Gastrocnemius medialis (tissue), 4 donors: Measurements from ENCODE around the gene TNFRSF21. TPM values are rescaled to one million over a fixed set of nuclear protein-coding genes. Genes with fewer than 3 reads are reported as not detected.

Experiments used
- ATAC-seq, 2 donors: fragments of 150-250 bp; one replicate each; pipeline ENCODE4 v1.9.1; 2016
- DNase-seq, 2 donors: peaks; one replicate each; pipeline ENCODE4 v3.0.0-alpha.2; 2019
- H3K27ac ChIP-seq, 4 donors: fragments of 200-600 bp; sonication (generic); 1 replicate in 1 of 4; 2 replicates in 3 of 4; pipeline ENCODE4 v1.5.1; 2016 to 2018; ENCODE audit warnings: mild to moderate bottlenecking in 2 of 4, moderate library complexity in 1 of 4
- H3K27me3 ChIP-seq, 3 donors: fragments of 200-600 bp; sonication (generic) in 2 of 3; 1 replicate in 1 of 3; 2 replicates in 2 of 3; pipeline versions ENCODE4 v1.5.1 to v1.6.0; 2016 to 2019; ENCODE audit warnings: mild to moderate bottlenecking in 1 of 3, moderate library complexity in 1 of 3
- H3K36me3 ChIP-seq, 2 donors: fragments of 200-600 bp; sonication (generic) in 1 of 2; one replicate each; pipeline ENCODE4 v1.5.1; 2017 to 2018
- H3K4me1 ChIP-seq, 2 donors: fragments of 200-600 bp; sonication (generic) in 1 of 2; one replicate each; pipeline ENCODE4 v1.5.1; 2016 to 2017; ENCODE audit warnings: mild to moderate bottlenecking in 2 of 2
- H3K4me3 ChIP-seq, 4 donors: fragments of 200-600 bp; sonication (generic) in 3 of 4; 1 replicate in 1 of 4; 2 replicates in 3 of 4; pipeline ENCODE4 v1.5.1; 2016 to 2019; ENCODE audit warnings: mild to moderate bottlenecking in 2 of 4
- H3K9me3 ChIP-seq, 3 donors: fragments of 200-600 bp; sonication (generic) in 2 of 3; 1 replicate in 1 of 3; 2 replicates in 2 of 3; pipeline ENCODE4 v1.5.1; 2016 to 2019
- POLR2A ChIP-seq, 2 donors: fragments of 450-650 bp; IDR thresholded peaks; one replicate each; pipeline ENCODE4 v1.6.1; 2017; ENCODE audit warnings: antibody characterized with exemption in 2 of 2, mild to moderate bottlenecking in 2 of 2, moderate library complexity in 2 of 2
- in situ Hi-C, 4 donors: fragments of 200-750 bp; cut with MboI; loops; one replicate each; pipeline versions ENCODE4 v1.15.0 to v1.8.0; 2017; ENCODE audit warnings: low sequenced_read_pairs in 4 of 4
- intact Hi-C: fragments of 100-400 bp; cut with DNase I; formaldehyde crosslinking; loops from one replicate; pipeline ENCODE4 v1.15.1; 2023; ENCODE audit warnings: low total_unique reads
- total RNA-seq, 4 donors: library from RNA; depleted of rRNA; stranded (reverse); fragments of >200 nt; gene quantifications; one replicate each; pipeline versions ENCODE4 v1.1.0 to v1.2.3, GENCODE V29; 2016
- TF ChIP-seq, protein P1 (sequence below), 5 experiments: fragments of 450-650 bp in 3 of 5; fragments of 200-600 bp in 2 of 5; sonication (generic) in 2 of 5; IDR thresholded peaks in 4 of 5; conservative IDR thresholded peaks in 1 of 5; 1 replicate in 4 of 5; 2 replicates in 1 of 5; pipeline ENCODE4 v1.5.1; 2016 to 2019; ENCODE audit warnings: antibody characterized with exemption in 5 of 5, mild to moderate bottlenecking in 3 of 5, moderate library complexity in 3 of 5

The TNFRSF21 gene
- total RNA-seq, 4 donors from 2014 or later = 2.8 to 5.3 (median 3.7) TPM

DNA sequence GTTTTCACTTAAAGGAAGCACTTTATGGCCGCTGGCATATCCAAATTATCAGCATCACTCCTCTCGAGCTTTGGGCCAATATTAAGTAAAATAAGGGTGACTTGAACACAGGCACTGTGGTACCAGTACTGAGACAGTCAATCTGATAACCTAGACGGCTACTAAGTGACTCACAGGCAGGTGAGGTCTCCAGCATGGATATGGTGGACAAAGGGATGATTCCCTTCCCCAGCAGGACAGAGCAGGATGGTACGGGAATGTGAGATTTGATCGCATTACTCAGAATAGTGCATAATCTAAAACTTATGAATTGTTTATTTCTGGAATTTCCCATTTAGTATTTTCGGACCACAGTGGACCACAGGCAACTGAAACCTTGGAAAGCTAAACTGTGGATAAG is 55.7 kb downstream of the TNFRSF21 start:
- Histone ChIP-seq H3K27me3 (no peaks in the 10 kb centered on the region), H3K9me3 (no peaks in the 10 kb centered on the region), H3K4me3 (no peak overlapping the region), H3K4me1 (no peaks in the 10 kb centered on the region), H3K27ac (no peak overlapping the region), H3K36me3 (no peaks in the 10 kb centered on the region)
- TF ChIP-seq, protein P1, sequence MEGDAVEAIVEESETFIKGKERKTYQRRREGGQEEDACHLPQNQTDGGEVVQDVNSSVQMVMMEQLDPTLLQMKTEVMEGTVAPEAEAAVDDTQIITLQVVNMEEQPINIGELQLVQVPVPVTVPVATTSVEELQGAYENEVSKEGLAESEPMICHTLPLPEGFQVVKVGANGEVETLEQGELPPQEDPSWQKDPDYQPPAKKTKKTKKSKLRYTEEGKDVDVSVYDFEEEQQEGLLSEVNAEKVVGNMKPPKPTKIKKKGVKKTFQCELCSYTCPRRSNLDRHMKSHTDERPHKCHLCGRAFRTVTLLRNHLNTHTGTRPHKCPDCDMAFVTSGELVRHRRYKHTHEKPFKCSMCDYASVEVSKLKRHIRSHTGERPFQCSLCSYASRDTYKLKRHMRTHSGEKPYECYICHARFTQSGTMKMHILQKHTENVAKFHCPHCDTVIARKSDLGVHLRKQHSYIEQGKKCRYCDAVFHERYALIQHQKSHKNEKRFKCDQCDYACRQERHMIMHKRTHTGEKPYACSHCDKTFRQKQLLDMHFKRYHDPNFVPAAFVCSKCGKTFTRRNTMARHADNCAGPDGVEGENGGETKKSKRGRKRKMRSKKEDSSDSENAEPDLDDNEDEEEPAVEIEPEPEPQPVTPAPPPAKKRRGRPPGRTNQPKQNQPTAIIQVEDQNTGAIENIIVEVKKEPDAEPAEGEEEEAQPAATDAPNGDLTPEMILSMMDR (IDR thresholded peaks at IDR 0.05 in 4 of 5, conservative IDR thresholded peaks at IDR 0.05 in 1 of 5) = no peak
- no peak for TF ChIP-seq POLR2A (IDR thresholded peaks at IDR 0.05)
- intact Hi-C loops = no loop called here
- in situ Hi-C loops = no loop called here
- ATAC-seq (no peak), DNase-seq (no peak)

DNA sequence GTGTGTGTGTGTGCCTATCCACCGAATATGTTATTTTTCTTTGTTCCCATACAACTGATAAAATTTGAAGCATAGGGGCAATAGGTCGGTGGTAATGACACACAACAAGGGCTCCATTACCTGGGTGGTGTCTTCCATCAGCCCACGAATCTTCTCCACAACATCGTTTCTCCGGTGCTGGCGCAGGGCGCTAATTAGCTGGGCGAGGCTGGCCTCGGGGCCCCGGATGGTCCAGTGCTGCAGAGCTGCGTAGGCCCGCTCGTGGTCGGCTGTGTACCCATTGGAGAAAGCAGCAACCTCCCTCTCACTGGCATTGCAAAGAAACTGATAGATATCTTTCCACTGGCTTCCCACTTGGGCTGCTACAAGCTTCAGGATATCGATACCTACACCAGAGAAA is 56.6 kb downstream of the TNFRSF21 start:
- no peaks in the 10 kb centered on the region for H3K4me1 ChIP-seq

DNA sequence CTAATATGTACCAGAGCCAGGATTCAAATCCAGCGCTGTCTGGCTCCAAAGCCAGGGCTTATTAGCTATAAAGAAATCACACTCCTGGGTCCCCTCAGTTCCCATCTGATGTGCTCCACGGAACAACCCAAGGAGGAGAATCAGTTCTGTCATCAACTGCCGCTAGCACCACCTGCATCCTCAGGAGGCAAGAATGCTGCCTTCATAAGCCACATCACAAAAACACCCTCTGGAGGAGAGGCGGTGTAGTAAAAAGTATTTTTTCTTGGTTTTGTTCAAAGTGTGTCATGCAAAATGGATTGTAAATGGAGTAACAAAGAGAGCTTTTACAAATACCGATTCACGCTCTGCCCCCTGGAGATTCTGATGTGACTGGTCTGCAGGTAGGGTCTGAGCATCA is 57.1 kb downstream of the TNFRSF21 start:
- Histone ChIP-seq H3K9me3 (no peaks in the 10 kb centered on the region), H3K36me3 (no peaks in the 10 kb centered on the region), H3K4me1 (peaks cover under 1 to 4% of the 10 kb centered on the region in 2 donors), H3K27ac (no peak overlapping the region), H3K27me3 (no peaks in the 10 kb centered on the region), H3K4me3 (no peak overlapping the region)
- TF ChIP-seq, protein P1 (IDR thresholded peaks at IDR 0.05 in 4 of 5, conservative IDR thresholded peaks at IDR 0.05 in 1 of 5) = no peak
- TF ChIP-seq POLR2A (IDR thresholded peaks at IDR 0.05) = no peak
- intact Hi-C loops = no loop called here
- in situ Hi-C loops = no loop called here
- DNase-seq (no peak), ATAC-seq (no peak)

More for the DNA sequence above, 56.6 kb downstream of the TNFRSF21 start:
- ATAC-seq = no peak
- H3K27ac ChIP-seq = no peak overlapping the region
- H3K4me3 ChIP-seq = no peak overlapping the region
- DNase-seq = no peak
- no peaks in the 10 kb centered on the region for H3K9me3 ChIP-seq
- TF ChIP-seq, protein P1 (IDR thresholded peaks at IDR 0.05 in 4 of 5, conservative IDR thresholded peaks at IDR 0.05 in 1 of 5) = no peak
- no peak for TF ChIP-seq POLR2A (IDR thresholded peaks at IDR 0.05)
- intact Hi-C loops (no loop called here), in situ Hi-C loops (no loop called here)
- no peaks in the 10 kb centered on the region for H3K36me3 ChIP-seq
- H3K27me3 ChIP-seq = no peaks in the 10 kb centered on the region

DNA sequence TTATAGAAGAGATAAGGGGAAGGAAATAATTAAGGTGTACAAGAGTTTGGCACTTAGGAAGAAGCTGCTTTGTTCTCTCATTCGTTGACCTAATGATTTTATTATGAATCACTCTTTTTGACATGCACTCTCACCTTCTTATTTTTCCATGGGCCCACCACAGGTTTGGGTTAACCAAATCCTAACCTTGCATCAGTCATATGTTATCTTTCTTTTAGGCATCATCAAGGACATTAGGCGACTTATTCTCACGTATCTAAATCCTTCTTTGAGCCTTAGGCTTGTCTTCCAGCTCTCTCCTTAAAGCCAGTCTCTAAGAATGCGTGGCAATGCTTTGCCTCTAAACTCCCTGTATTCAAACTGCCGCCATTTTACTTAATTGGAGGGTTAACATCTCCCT is 58.3 kb downstream of the TNFRSF21 start:
- intact Hi-C loops = no loop called here
- DNase-seq (no peak), ATAC-seq (no peak)
- Histone ChIP-seq H3K4me3 (no peak overlapping the region), H3K27me3 (no peaks in the 10 kb centered on the region), H3K9me3 (no peaks in the 10 kb centered on the region), H3K27ac (no peak overlapping the region), H3K36me3 (no peaks in the 10 kb centered on the region), H3K4me1 (peaks cover 9 to 10% of the 10 kb centered on the region in 2 donors)
- TF ChIP-seq POLR2A (IDR thresholded peaks at IDR 0.05) = no peak
- TF ChIP-seq, protein P1 (IDR thresholded peaks at IDR 0.05 in 4 of 5, conservative IDR thresholded peaks at IDR 0.05 in 1 of 5) = no peak
- in situ Hi-C loops = no loop called here

DNA sequence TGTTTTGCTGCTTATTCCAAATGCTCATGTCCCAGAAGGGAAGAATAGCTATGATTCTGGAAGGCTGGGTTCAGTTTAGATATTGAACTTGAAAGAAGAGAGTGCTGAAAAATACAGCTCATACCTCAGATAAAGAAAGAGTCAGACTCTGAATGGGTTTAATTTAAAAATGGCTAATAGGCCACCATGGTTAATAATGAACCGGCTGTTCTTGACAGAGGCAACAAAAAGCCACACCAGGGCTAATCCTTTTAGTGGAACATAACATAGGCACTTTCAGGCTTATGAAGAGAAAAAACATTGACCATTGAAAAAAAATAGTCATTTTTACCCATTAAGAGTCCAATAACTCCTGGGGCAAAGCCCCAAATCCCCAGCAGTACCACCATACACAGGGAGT is 59.4 kb downstream of the TNFRSF21 start:
- Histone ChIP-seq H3K9me3 (no peaks in the 10 kb centered on the region), H3K36me3 (no peaks in the 10 kb centered on the region), H3K27ac (no peak overlapping the region), H3K4me3 (no peak overlapping the region), H3K27me3 (no peaks in the 10 kb centered on the region), H3K4me1 (peaks cover 9 to 10% of the 10 kb centered on the region in 2 donors)
- in situ Hi-C loops (no loop called here), intact Hi-C loops (no loop called here)
- ATAC-seq (no peak), DNase-seq (no peak)
- TF ChIP-seq, protein P1 (IDR thresholded peaks at IDR 0.05 in 4 of 5, conservative IDR thresholded peaks at IDR 0.05 in 1 of 5) = no peak
- TF ChIP-seq POLR2A (IDR thresholded peaks at IDR 0.05) = no peak
